ENCODE measurements around the gene DNAJC28. TPM values are rescaled to one million over a fixed set of nuclear protein-coding genes. Genes with fewer than 3 reads are reported as not detected.

The DNAJC28 gene
- total RNA-seq, 1 experiment from 2014 or later = 3.4 TPM

GRCh38 chr21:33512481-33512880 is 21.0 kb upstream of the DNAJC28 start:
- Histone ChIP-seq H3K9me3 (ENCODE audit: control insufficient read depth, low read depth, low read length) (no peaks in the 10 kb centered on the region), H4K91ac (ENCODE audit: insufficient read length, low read depth, low read length) (no peak overlapping the region), H3K4me1 (ENCODE audit: insufficient read depth, low read length) (no peaks in the 10 kb centered on the region), H3K4me2 (ENCODE audit: insufficient read depth, insufficient read length, low read length) (no peak overlapping the region), H3K79me2 (ENCODE audit: insufficient read depth, low read length) (no peaks in the 10 kb centered on the region), H4K8ac (replicated peaks; ENCODE audit: insufficient read length, low read depth, low read length) (no peak overlapping the region), H3K9ac (ENCODE audit: extremely low read depth, insufficient read length, low read length) (no peak overlapping the region), H4K20me1 (ENCODE audit: control insufficient read depth, insufficient read depth, insufficient read length) (no peaks in the 10 kb centered on the region), H2BK5ac (ENCODE audit: insufficient read length, low read length) (no peak overlapping the region), H3K23ac (ENCODE audit: insufficient read length, low read depth, low read length) (no peak overlapping the region), H3K14ac (ENCODE audit: insufficient read depth, low read length) (no peak overlapping the region), H3T11ph (ENCODE audit: low read length) (no peak overlapping the region), H2BK12ac (ENCODE audit: insufficient read length, low read depth, low read length) (no peak overlapping the region), H3K18ac (ENCODE audit: insufficient read length, low read depth, low read length) (no peak overlapping the region), H2BK15ac (ENCODE audit: low read depth, low read length) (no peak overlapping the region), H2AK5ac (ENCODE audit: insufficient read length, low read length) (no peak overlapping the region), H2BK120ac (ENCODE audit: low read depth, low read length, poor library complexity, severe bottlenecking) (no peak overlapping the region), H3K27ac (ENCODE audit: insufficient read length, low read depth, low read length) (no peak overlapping the region), H3K56ac (ENCODE audit: insufficient read length, low read depth, low read length) (no peak overlapping the region), H2BK20ac (ENCODE audit: low read depth, low read length, poor library complexity, severe bottlenecking) (no peak overlapping the region), H2AFZ (ENCODE audit: low read length) (no peak overlapping the region), H3K23me2 (ENCODE audit: insufficient read length, low read depth, low read length, poor library complexity, severe bottlenecking) (no peaks in the 10 kb centered on the region), H3K79me1 (ENCODE audit: insufficient read depth, low read depth, low read length, poor library complexity, severe bottlenecking) (no peaks in the 10 kb centered on the region), H4K5ac (ENCODE audit: insufficient read length, low read depth, low read length) (no peak overlapping the region), H3K27me3 (ENCODE audit: insufficient read depth, low read length) (no peaks in the 10 kb centered on the region), H3K4ac (ENCODE audit: low read depth, low read length) (no peak overlapping the region)
- H3K4me3 Mint-ChIP-seq = no peak overlapping the region
- H3K9me3 Mint-ChIP-seq = no peaks in the 10 kb centered on the region
- no peaks in the 10 kb centered on the region for H3K4me1 Mint-ChIP-seq
- WGBS (ENCODE audit: extremely low coverage, insufficient read length, low lambda C conversion rate) = no CpG with 5 or more reads among the region's 3 CpGs
- no peak for TF ChIP-seq CTCF (conservative IDR thresholded peaks at IDR 0.05)
- peaks cover 67 to 95% (median 85%) of the 10 kb centered on the region in 3 experiments; a peak in 6 of 7 replicates for H3K36me3 Mint-ChIP-seq (ENCODE audit: insufficient read depth in 1 of 3, low read depth in 3 of 3)
- DNase-seq = no peak
- no peak overlapping the region for H3K27ac Mint-ChIP-seq
- no peaks in the 10 kb centered on the region for H3K27me3 Mint-ChIP-seq (ENCODE audit: low read depth)
